ENCODE results near the gene PCMT1. TPM values are rescaled to one million over a fixed set of nuclear protein-coding genes. Genes with fewer than 3 reads are reported as not detected.
A peak's percentile ranks its signal among the peaks of the same experiment; 100 is the strongest.
"Not testable (repeated sequence)": the region's sequence is repeated elsewhere in the genome, so short reads cannot be mapped to it uniquely, and the experiment has no call there.

The PCMT1 gene
- total RNA-seq (2014; rRNA removed; shearing (Covaris generic); ENCODE audit: low replicate concordance): 67.4 and 85.4 TPM in 2 replicates

- DNase-seq (ENCODE audit: low read depth): peak; percentile 81
- in situ Hi-C loops (cut with HindIII; ENCODE audit: low pct_unique_long_range_greater_than_20kb, low sequenced_read_pairs): no loop called here
Measured at GRCh38 chr6:149749594-149750135, at the start of gene PCMT1. PCMT1 (plus strand) TSS chr6:149749741; CDS start chr6:149749902, 161 bp downstream.

- in situ Hi-C loops (cut with HindIII; ENCODE audit: low pct_unique_long_range_greater_than_20kb, low sequenced_read_pairs): no loop called here
- DNase-seq (ENCODE audit: low read depth): no peak
Measured at GRCh38 chr6:149701714-149702113, 47.8 kb upstream of the PCMT1 start.

- in situ Hi-C loops (cut with HindIII; ENCODE audit: low pct_unique_long_range_greater_than_20kb, low sequenced_read_pairs): no loop called here
- DNase-seq (ENCODE audit: low read depth): no peak
Measured at GRCh38 chr6:149711711-149712110, 37.8 kb upstream of the PCMT1 start.

- in situ Hi-C loops (cut with HindIII; ENCODE audit: low pct_unique_long_range_greater_than_20kb, low sequenced_read_pairs): no loop called here
- DNase-seq (ENCODE audit: low read depth): no peak
Measured at GRCh38 chr6:149714442-149714841, 35.1 kb upstream of the PCMT1 start.

- no peak for DNase-seq (ENCODE audit: low read depth)
- in situ Hi-C loops (cut with HindIII; ENCODE audit: low pct_unique_long_range_greater_than_20kb, low sequenced_read_pairs): no loop called here
Measured at GRCh38 chr6:149716181-149716963, 33.2 kb upstream of the PCMT1 start.

- in situ Hi-C loops (cut with HindIII; ENCODE audit: low pct_unique_long_range_greater_than_20kb, low sequenced_read_pairs): no loop called here
- DNase-seq (ENCODE audit: low read depth): no peak
Measured at GRCh38 chr6:149717255-149717587, 32.3 kb upstream of the PCMT1 start.

GRCh38 chr6:149717588-149718458 lies 31.7 kb upstream of the PCMT1 start, which contains the start of gene LATS1:
LATS1 (minus strand) TSS chr6:149718101; CDS start chr6:149702126, 15,975 bp downstream.
- peak; percentile 84 for DNase-seq (ENCODE audit: low read depth)
- in situ Hi-C loops (cut with HindIII; ENCODE audit: low pct_unique_long_range_greater_than_20kb, low sequenced_read_pairs): no loop called here

GRCh38 chr6:149719531-149719930 lies 30.0 kb upstream of the PCMT1 start:
- in situ Hi-C loops (cut with HindIII; ENCODE audit: low pct_unique_long_range_greater_than_20kb, low sequenced_read_pairs): no loop called here
- no peak for DNase-seq (ENCODE audit: low read depth)

GRCh38 chr6:149723262-149723661 lies 26.3 kb upstream of the PCMT1 start:
- no peak for DNase-seq (ENCODE audit: low read depth)
- in situ Hi-C loops (cut with HindIII; ENCODE audit: low pct_unique_long_range_greater_than_20kb, low sequenced_read_pairs): no loop called here

- in situ Hi-C loops (cut with HindIII; ENCODE audit: low pct_unique_long_range_greater_than_20kb, low sequenced_read_pairs): no loop called here
- peak; percentile 71 for DNase-seq (ENCODE audit: low read depth)
Measured at GRCh38 chr6:149723771-149724417, 25.6 kb upstream of the PCMT1 start.

GRCh38 chr6:149725785-149726184 lies 23.8 kb upstream of the PCMT1 start:
- no peak for DNase-seq (ENCODE audit: low read depth)
- in situ Hi-C loops (cut with HindIII; ENCODE audit: low pct_unique_long_range_greater_than_20kb, low sequenced_read_pairs): no loop called here

GRCh38 chr6:149727793-149728498 lies 21.6 kb upstream of the PCMT1 start:
- no peak for DNase-seq (ENCODE audit: low read depth)
- in situ Hi-C loops (cut with HindIII; ENCODE audit: low pct_unique_long_range_greater_than_20kb, low sequenced_read_pairs): no loop called here

- in situ Hi-C loops (cut with HindIII; ENCODE audit: low pct_unique_long_range_greater_than_20kb, low sequenced_read_pairs): no loop called here
- no peak for DNase-seq (ENCODE audit: low read depth)
Measured at GRCh38 chr6:149728499-149729234, 20.9 kb upstream of the PCMT1 start.

GRCh38 chr6:149729824-149730223 lies 19.7 kb upstream of the PCMT1 start:
- in situ Hi-C loops (cut with HindIII; ENCODE audit: low pct_unique_long_range_greater_than_20kb, low sequenced_read_pairs): no loop called here
- no peak for DNase-seq (ENCODE audit: low read depth)

- in situ Hi-C loops (cut with HindIII; ENCODE audit: low pct_unique_long_range_greater_than_20kb, low sequenced_read_pairs): no loop called here
- DNase-seq (ENCODE audit: low read depth): no peak
Measured at GRCh38 chr6:149733089-149733720, 16.3 kb upstream of the PCMT1 start.

- in situ Hi-C loops (cut with HindIII; ENCODE audit: low pct_unique_long_range_greater_than_20kb, low sequenced_read_pairs): no loop called here
- no peak for DNase-seq (ENCODE audit: low read depth)
Measured at GRCh38 chr6:149734915-149735314, 14.6 kb upstream of the PCMT1 start.

GRCh38 chr6:149745252-149745651 lies 4.3 kb upstream of the PCMT1 start:
- in situ Hi-C loops (cut with HindIII; ENCODE audit: low pct_unique_long_range_greater_than_20kb, low sequenced_read_pairs); DNase-seq (ENCODE audit: low read depth): not testable (repeated sequence)
